Parathyroid adenoma (tissue), 2 donors: Measurements from ENCODE around the gene GSG1L.

Source experiments
- H2AFZ ChIP-seq: fragments of 300-600 bp; sonication (generic); one replicate; pipeline ENCODE4 v1.7.0; 2017; ENCODE audit warnings: antibody characterized with exemption, mild to moderate bottlenecking
- H3K27ac ChIP-seq: fragments of 300-600 bp; sonication (generic); one replicate; pipeline ENCODE4 v1.7.0; 2017
- H3K27me3 ChIP-seq: fragments of 300-600 bp; sonication (generic); one replicate; pipeline ENCODE4 v1.7.0; 2017; ENCODE audit warnings: low read length; ENCODE audit not compliant: control insufficient read depth, insufficient read depth
- H3K36me3 ChIP-seq: fragments of 300-600 bp; sonication (generic); one replicate; pipeline ENCODE4 v1.7.0; 2017; ENCODE audit warnings: low read length; ENCODE audit not compliant: control insufficient read depth, insufficient read depth
- H3K4me1 ChIP-seq: fragments of 300-600 bp; sonication (generic); one replicate; pipeline ENCODE4 v1.7.0; 2017; ENCODE audit warnings: control low read depth
- H3K4me2 ChIP-seq: fragments of 300-600 bp; sonication (generic); one replicate; pipeline ENCODE4 v1.7.0; 2017; ENCODE audit warnings: low read length
- H3K4me3 ChIP-seq: fragments of 300-600 bp; sonication (generic); one replicate; pipeline ENCODE4 v1.7.0; 2017; ENCODE audit warnings: low read depth, low read length
- H3K79me2 ChIP-seq: fragments of 300-600 bp; sonication (generic); one replicate; pipeline ENCODE4 v1.7.0; 2017; ENCODE audit warnings: control low read depth
- H3K9ac ChIP-seq: fragments of 300-600 bp; sonication (generic); one replicate; pipeline ENCODE4 v1.7.0; 2017; ENCODE audit warnings: mild to moderate bottlenecking
- H3K9me3 ChIP-seq: fragments of 300-600 bp; sonication (generic); one replicate; pipeline ENCODE4 v1.7.0; 2017; ENCODE audit warnings: low read length; ENCODE audit not compliant: control insufficient read depth
- CTCF ChIP-seq: fragments of 300-600 bp; sonication (generic); IDR thresholded peaks from one replicate; pipeline ENCODE4 v1.7.0; 2017; ENCODE audit warnings: antibody characterized with exemption, mild to moderate bottlenecking
- donor health status: primary hyperparathyroidism.

The GSG1L gene

DNA sequence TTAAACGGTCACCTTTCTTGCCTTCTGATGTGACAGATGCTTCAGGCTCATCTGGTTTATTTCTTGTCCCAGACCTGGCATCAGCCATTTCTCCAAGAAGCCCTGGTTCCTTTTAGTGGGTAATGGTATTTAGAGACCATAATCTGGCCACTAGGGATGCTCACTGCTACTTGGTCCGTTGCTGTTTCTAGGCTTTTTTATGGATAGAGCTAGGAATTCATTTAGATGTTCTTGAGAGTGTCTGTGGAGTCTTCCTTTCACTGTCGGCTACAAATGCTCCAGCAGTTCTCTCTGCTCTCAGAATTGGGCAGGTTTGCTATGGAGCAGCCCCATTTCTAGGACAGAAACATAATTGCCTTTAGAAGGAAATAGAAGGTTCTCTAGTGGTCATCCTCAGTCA, 299.1 kb downstream of the GSG1L start:
- Histone ChIP-seq H3K9ac (no peak overlapping the region), H3K27ac (no peak overlapping the region), H3K4me1 (no peaks in the 10 kb centered on the region), H3K36me3 (no peaks in the 10 kb centered on the region), H3K4me2 (no peak overlapping the region), H3K9me3 (no peaks in the 10 kb centered on the region), H3K4me3 (no peak overlapping the region), H3K27me3 (no peaks in the 10 kb centered on the region), H2AFZ (no peak overlapping the region), H3K79me2 (no peaks in the 10 kb centered on the region)
- no peak for TF ChIP-seq CTCF

DNA sequence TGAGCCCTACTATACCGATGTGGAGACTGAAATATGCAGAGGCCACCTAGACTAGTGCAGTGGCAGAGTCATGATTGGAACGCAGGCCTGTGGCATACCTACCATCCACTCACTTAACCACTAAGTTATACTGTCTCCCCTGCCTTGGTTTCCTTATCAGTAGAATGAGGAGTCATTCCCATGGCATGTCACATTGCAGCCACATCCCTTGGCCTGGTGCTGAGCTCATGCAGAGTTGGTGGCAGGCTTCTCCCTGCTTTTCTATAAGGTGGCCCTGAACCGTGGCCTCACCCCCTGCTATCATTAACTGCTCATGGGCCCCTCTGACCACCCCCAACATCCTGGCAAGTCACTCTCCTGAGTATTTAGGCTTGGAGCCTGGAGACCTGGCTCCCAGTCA, 301.1 kb downstream of the GSG1L start:
- Histone ChIP-seq H3K36me3 (no peaks in the 10 kb centered on the region), H2AFZ (no peak overlapping the region), H3K27me3 (no peaks in the 10 kb centered on the region), H3K4me2 (no peak overlapping the region), H3K9ac (no peak overlapping the region), H3K79me2 (no peaks in the 10 kb centered on the region), H3K4me1 (no peaks in the 10 kb centered on the region), H3K27ac (no peak overlapping the region), H3K9me3 (no peaks in the 10 kb centered on the region), H3K4me3 (no peak overlapping the region)
- no peak for TF ChIP-seq CTCF

GRCh38 chr16:27761816-27762215, 301.7 kb downstream of the GSG1L start:
- Histone ChIP-seq H3K9ac (no peak overlapping the region), H3K4me2 (no peak overlapping the region), H3K27ac (no peak overlapping the region), H3K79me2 (no peaks in the 10 kb centered on the region), H3K36me3 (no peaks in the 10 kb centered on the region), H3K27me3 (no peaks in the 10 kb centered on the region), H3K4me3 (no peak overlapping the region), H3K9me3 (no peaks in the 10 kb centered on the region), H3K4me1 (no peaks in the 10 kb centered on the region), H2AFZ (no peak overlapping the region)
- no peak for TF ChIP-seq CTCF

- Histone ChIP-seq H3K9ac (no peak overlapping the region), H3K4me2 (no peak overlapping the region), H3K27me3 (no peaks in the 10 kb centered on the region), H3K9me3 (no peaks in the 10 kb centered on the region), H3K4me3 (no peak overlapping the region), H2AFZ (no peak overlapping the region), H3K79me2 (no peaks in the 10 kb centered on the region), H3K36me3 (no peaks in the 10 kb centered on the region), H3K4me1 (no peaks in the 10 kb centered on the region), H3K27ac (no peak overlapping the region)
- no peak for TF ChIP-seq CTCF
These were observed 302.7 kb downstream of the GSG1L start for GRCh38 chr16:27760789-27761176.

DNA sequence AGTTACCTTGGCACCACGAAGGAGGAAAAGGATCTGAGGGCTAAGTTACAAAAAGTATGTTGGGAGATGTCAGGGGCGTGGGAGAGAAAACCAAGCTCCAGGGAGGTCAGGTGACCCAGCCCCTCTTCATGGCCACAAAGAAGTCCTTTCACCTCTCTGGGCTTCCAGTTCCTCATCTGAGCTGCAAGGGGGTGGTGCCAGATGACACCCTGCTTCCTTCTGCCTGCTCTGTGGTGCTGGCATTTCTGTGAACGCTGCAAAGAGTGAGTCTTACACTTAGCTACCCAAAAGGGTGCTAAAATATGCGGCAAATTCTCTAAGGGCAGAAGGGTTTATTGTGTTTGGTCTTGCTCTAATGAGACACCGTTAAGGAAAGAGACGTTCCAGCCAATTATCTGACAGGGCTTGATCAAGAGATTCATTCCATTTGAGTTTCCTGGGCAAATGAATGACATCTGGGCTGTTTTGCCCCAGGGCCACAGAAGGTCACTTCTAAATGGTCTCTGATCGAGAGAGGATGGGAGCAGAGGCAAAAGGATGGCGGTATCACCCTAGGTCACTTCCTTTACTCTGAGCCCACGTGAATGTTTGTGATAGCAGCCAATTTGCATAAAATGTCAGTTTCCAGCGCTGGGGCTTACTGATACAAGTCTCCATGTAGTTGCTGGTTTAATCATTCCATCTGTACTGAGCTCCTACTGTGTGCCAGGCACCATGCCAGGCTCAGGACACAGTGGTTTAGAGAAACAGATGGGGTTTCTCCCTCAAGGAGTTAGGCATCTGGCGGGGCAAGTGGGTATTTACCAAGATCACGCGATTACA, 303.3 kb downstream of the GSG1L start:
- Histone ChIP-seq H3K27me3 (no peaks in the 10 kb centered on the region), H2AFZ (no peak overlapping the region), H3K79me2 (no peaks in the 10 kb centered on the region), H3K4me1 (peaks cover under 1% of the 10 kb centered on the region), H3K36me3 (no peaks in the 10 kb centered on the region), H3K9me3 (no peaks in the 10 kb centered on the region), H3K4me3 (no peak overlapping the region), H3K4me2 (no peak overlapping the region), H3K27ac (no peak overlapping the region), H3K9ac (no peak overlapping the region)
- TF ChIP-seq CTCF: no peak
